Measurements from ENCODE around the gene NTMT1. TPM values are rescaled to one million over a fixed set of nuclear protein-coding genes. Genes with fewer than 3 reads are reported as not detected.

NTMT1 gene
- 17.8 TPM for total RNA-seq

GRCh38 chr9:129626079-129626624 lies at the start of gene NTMT1:
TSS of gene NTMT1 (plus strand) at chr9:129626163. CDS start at chr9:129632704, 6,541 bp downstream.

GRCh38 chr9:129620669-129621295 lies 5.2 kb upstream of the NTMT1 start, which contains the start of gene C9orf50:
TSS of gene C9orf50 (minus strand) at chr9:129621101. CDS start at chr9:129620574, 527 bp downstream.

GRCh38 chr9:129641750-129642585 lies 16.0 kb downstream of the NTMT1 start, which contains the start of gene ASB6:
TSS of gene ASB6 (minus strand) at chr9:129642151. CDS start at chr9:129641999, 152 bp downstream.

GRCh38 chr9:129665389-129665775 lies 39.4 kb downstream of the NTMT1 start, which contains the start of gene PRRX2:
TSS of gene PRRX2 (plus strand) at chr9:129665647. CDS start at chr9:129665868, 221 bp downstream.

Other genes starting within 250 kb of the NTMT1 start
- gene C9orf50, start 5.1 kb upstream of the NTMT1 start, total RNA-seq, result 0.23 TPM
- gene ASB6, start 16.0 kb downstream of the NTMT1 start, total RNA-seq, result 18.2 TPM
- gene PRRX2, start 39.5 kb downstream of the NTMT1 start, total RNA-seq, result not detected
- 9.5 TPM for gene PTGES, start 126.9 kb downstream of the NTMT1 start, total RNA-seq
- gene TOR1B, start 177.0 kb downstream of the NTMT1 start, total RNA-seq, result 41.1 TPM
- gene TOR1A, start 198.0 kb downstream of the NTMT1 start, total RNA-seq, result 32.3 TPM
- gene C9orf78, start 209.1 kb downstream of the NTMT1 start, total RNA-seq, result 37.8 TPM
- gene USP20, start 209.3 kb downstream of the NTMT1 start, total RNA-seq, result 14.1 TPM

All from diencephalon (tissue), 1 donor.